IMR-90 (cell line): ENCODE data around the gene RFPL1. TPM values are rescaled to one million over a fixed set of nuclear protein-coding genes. Genes with fewer than 3 reads are reported as not detected.

Experiments
- ATAC-seq: fragments of 200-7000 bp; cut with Tn5 transposase; 2 replicates; pipeline ENCODE4 v1.9.1; 2020; ENCODE audit warnings: low read depth, mild to moderate bottlenecking, moderate library complexity
- BruUV-seq: library from RNA; stranded (reverse); fragments of 400-500 nt; replicated peaks from 2 replicates; lab custom pipeline; 2021; lab: Mats Ljungman, UMichigan
- CTCF ChIA-PET: fragments of 300-600 bp; formaldehyde crosslinking; extraction: SDS; loops from one replicate; lab custom pipeline; 2021; ENCODE audit warnings: antibody characterized with exemption; lab: Yijun Ruan, JAX
- POLR2A ChIA-PET: fragments of 300-600 bp; sonication (Branson Sonifier 250); formaldehyde crosslinking; loops from one replicate; lab custom pipeline; 2022; ENCODE audit warnings: antibody characterized with exemption; ENCODE audit not compliant: unreplicated experiment; lab: Charles Lee
- DNase-seq: peaks from one replicate; pipeline ENCODE4 v3.0.0; 2013
- H2AFZ ChIP-seq: replicated peaks from 2 replicates; pipeline ENCODE3; 2013; ENCODE audit warnings: low read length, mild to moderate bottlenecking; ENCODE audit not compliant: poor library complexity
- H2AK5ac ChIP-seq: 2 replicates; pipeline ENCODE4 v1.6.1; 2013; ENCODE audit warnings: low read depth, low read length, inconsistent platforms
- H2AK9ac ChIP-seq: replicated peaks from 2 replicates; pipeline ENCODE3; 2013; ENCODE audit warnings: mild to moderate bottlenecking, low read depth, low read length, moderate library complexity; ENCODE audit not compliant: poor library complexity
- H2BK120ac ChIP-seq: 2 replicates; pipeline ENCODE4 v1.6.1; 2013; ENCODE audit warnings: low read depth, low read length, inconsistent platforms
- H2BK15ac ChIP-seq: 3 replicates; pipeline ENCODE4 v1.6.1; 2013; ENCODE audit warnings: low read depth, low read length, inconsistent platforms
- H2BK20ac ChIP-seq: 2 replicates; pipeline ENCODE4 v1.6.1; 2013; ENCODE audit warnings: low read depth, mild to moderate bottlenecking, inconsistent platforms, low read length, moderate library complexity
- H2BK5ac ChIP-seq: 2 replicates; pipeline ENCODE4 v1.6.1; 2013; ENCODE audit warnings: mild to moderate bottlenecking, low read depth, low read length, inconsistent platforms; ENCODE audit not compliant: poor library complexity, severe bottlenecking
- H3K14ac ChIP-seq: replicated peaks from 2 replicates; pipeline ENCODE4 v1.6.1; 2013; ENCODE audit warnings: low read depth, low read length, inconsistent platforms
- H3K18ac ChIP-seq: 2 replicates; pipeline ENCODE4 v1.6.1; 2013; ENCODE audit warnings: low read depth, low read length, control low read depth
- H3K23ac ChIP-seq: 2 replicates; pipeline ENCODE4 v1.6.1; 2013; ENCODE audit warnings: low read depth, low read length, inconsistent platforms
- H3K27ac ChIP-seq: 2 replicates; pipeline ENCODE4 v1.5.1; 2013; ENCODE audit warnings: mild to moderate bottlenecking, control low read depth, low read length; ENCODE audit not compliant: insufficient read depth
- H3K27me3 ChIP-seq: 2 replicates; pipeline ENCODE4 v1.6.1; 2013; ENCODE audit warnings: low read length; ENCODE audit not compliant: control insufficient read depth, insufficient read depth
- H3K36me3 ChIP-seq: 2 replicates; pipeline ENCODE4 v1.6.1; 2013; ENCODE audit warnings: low read length, mixed read lengths; ENCODE audit not compliant: control insufficient read depth, insufficient read depth
- H3K4ac ChIP-seq: 2 replicates; pipeline ENCODE4 v1.6.1; 2013; ENCODE audit warnings: low read depth, low read length, inconsistent platforms
- H3K4me1 ChIP-seq: 2 replicates; pipeline ENCODE4 v1.6.1; 2013; ENCODE audit warnings: low read length, mixed read lengths; ENCODE audit not compliant: control insufficient read depth, insufficient read depth
- H3K4me2 ChIP-seq: 2 replicates; pipeline ENCODE4 v1.6.1; 2013; ENCODE audit warnings: low read depth, mild to moderate bottlenecking, control low read depth, low read length, moderate library complexity
- H3K4me3 ChIP-seq: 2 replicates; pipeline ENCODE4 v1.5.1; 2013; ENCODE audit warnings: low read depth, mild to moderate bottlenecking, control low read depth, low read length, moderate library complexity; ENCODE audit not compliant: insufficient read depth
- H3K56ac ChIP-seq: 2 replicates; pipeline ENCODE4 v1.6.1; 2013; ENCODE audit warnings: low read length, inconsistent platforms; ENCODE audit not compliant: insufficient read depth; ENCODE audit errors: extremely low read depth
- H3K79me1 ChIP-seq, 2 experiments: 2 replicates each; pipeline ENCODE4 v1.6.1; 2013; ENCODE audit warnings: low read length in 2 of 2, inconsistent platforms in 1 of 2, low read depth in 1 of 2
- H3K9ac ChIP-seq: 2 replicates; pipeline ENCODE4 v1.6.1; 2013; ENCODE audit warnings: low read depth, low read length, control low read depth
- H3K9me1 ChIP-seq: 2 replicates; pipeline ENCODE4 v1.6.1; 2013; ENCODE audit warnings: low read length, inconsistent platforms; ENCODE audit not compliant: insufficient read depth
- H3K9me3 ChIP-seq: 2 replicates; pipeline ENCODE4 v1.6.1; 2013; ENCODE audit warnings: low read length; ENCODE audit not compliant: control insufficient read depth, insufficient read depth
- H4K20me1 ChIP-seq: 2 replicates; pipeline ENCODE4 v1.6.1; 2013; ENCODE audit warnings: low read length, inconsistent platforms; ENCODE audit not compliant: insufficient read depth
- H4K5ac ChIP-seq: 2 replicates; pipeline ENCODE4 v1.6.1; 2013; ENCODE audit warnings: mild to moderate bottlenecking, low read depth, low read length, control low read depth
- H4K8ac ChIP-seq, 2 experiments: 2 replicates each; pipeline ENCODE4 v1.6.1; 2013; ENCODE audit warnings: low read depth in 2 of 2, low read length in 2 of 2, control low read depth in 1 of 2, inconsistent platforms in 1 of 2
- H4K91ac ChIP-seq: 2 replicates; pipeline ENCODE4 v1.6.1; 2013; ENCODE audit warnings: low read depth, low read length, inconsistent platforms; ENCODE audit not compliant: insufficient read depth
- CEBPB ChIP-seq: IDR thresholded peaks from 2 replicates; pipeline ENCODE4 v1.6.1; 2012; ENCODE audit warnings: low read depth, low read length, improper control_type of control experiment
- CHD1 ChIP-seq: IDR thresholded peaks from 2 replicates; pipeline ENCODE4 v1.6.1; 2012; ENCODE audit warnings: low read depth, low read length, improper control_type of control experiment
- ELK1 ChIP-seq: fragments of 150-350 bp; IDR thresholded peaks from 2 replicates; pipeline ENCODE4 v1.6.1; 2016; ENCODE audit warnings: low read depth, mild to moderate bottlenecking, low read length, moderate library complexity, borderline replicate concordance
- MAZ ChIP-seq: IDR thresholded peaks from 2 replicates; pipeline ENCODE4 v1.6.1; 2012; ENCODE audit warnings: low read depth, mild to moderate bottlenecking, low read length, improper control_type of control experiment, moderate library complexity, borderline replicate concordance
- NFE2L2 ChIP-seq: fragments of 150-350 bp; IDR thresholded peaks from 2 replicates; pipeline ENCODE4 v1.6.1; 2016; ENCODE audit warnings: low read depth, mild to moderate bottlenecking, low read length
- RFX5 ChIP-seq: IDR thresholded peaks from 2 replicates; pipeline ENCODE4 v1.8.0; 2012; ENCODE audit warnings: low read depth, mild to moderate bottlenecking, low read length, moderate library complexity
- SMC3 ChIP-seq: fragments of 150-350 bp; IDR thresholded peaks from 2 replicates; pipeline ENCODE4 v1.6.1; 2016; ENCODE audit warnings: low read depth, mild to moderate bottlenecking, antibody characterized with exemption, low read length, moderate library complexity
- WGBS, 2 experiments: methylation state at CpG; one replicate each; pipeline versions ENCODE4 v1.1.5 to v1.1.7; 2013; ENCODE audit warnings: missing lambda C conversion rate in 2 of 2; ENCODE audit not compliant: insufficient read length in 1 of 2; ENCODE audit errors: extremely low coverage in 2 of 2; 5-methylcytosine and 5-hydroxymethylcytosine counted together
- dilution Hi-C: fragments of 300-500 bp; cut with HindIII; formaldehyde crosslinking; loops from one replicate; pipeline ENCODE4 v1.14.3; 2018; ENCODE audit warnings: low sequenced_read_pairs; ENCODE audit not compliant: unreplicated experiment
- in situ Hi-C: fragments of 300-500 bp; cut with MboI; formaldehyde crosslinking; loops from 3 replicates; pipeline ENCODE4 v1.14.3; 2019; ENCODE audit warnings: low sequenced_read_pairs, inconsistent platforms, mixed read lengths
- intact Hi-C: fragments of 100-400 bp; cut with micrococcal nuclease; formaldehyde crosslinking; loops from 2 replicates; pipeline ENCODE4 v1.10.0; 2022
- polyA plus RNA-seq, 3 experiments: library from polyadenylated mRNA; depleted of rRNA; stranded (reverse); fragments of >200 nt; gene quantifications; 2 replicates each; pipeline ENCODE4 v1.2.3, GENCODE V29; 2012; ENCODE audit warnings: low replicate concordance in 1 of 3
- total RNA-seq: library from RNA; depleted of rRNA; stranded (reverse); fragments of >200 nt; gene quantifications from 2 replicates; pipeline ENCODE4 v1.2.3, GENCODE V29; 2012

Gene RFPL1
- total and polyA plus RNA-seq, 2 of the 4 experiments (the other 2 are of a cell fraction): not detected

GRCh38 chr22:29464581-29464980 lies 26.2 kb downstream of the RFPL1 start:
- no peak for DNase-seq

More at GRCh38 chr22:29464581-29464980, 26.2 kb downstream of the RFPL1 start:
- H3K36me3 ChIP-seq: no peaks in the 10 kb centered on the region
- no peak overlapping the region for H2BK120ac ChIP-seq
- no peak overlapping the region for H4K91ac ChIP-seq
- no peak overlapping the region for H2AK5ac ChIP-seq
- dilution Hi-C loops: no loop called here
- no peak overlapping the region for H2AFZ ChIP-seq
- H3K27ac ChIP-seq: no peak overlapping the region
- TF ChIP-seq NFE2L2 (no peak), RFX5 (no peak), CHD1 (no peak), SMC3 (no peak), CEBPB (no peak), ELK1 (no peak), MAZ (no peak)
- H3K14ac ChIP-seq: no peak overlapping the region
- no peak overlapping the region for H3K4ac ChIP-seq
- H2AK9ac ChIP-seq: no peak overlapping the region
- no peak overlapping the region for H3K9ac ChIP-seq
- no peak overlapping the region for H3K56ac ChIP-seq
- H3K79me1 ChIP-seq: no peaks in the 10 kb centered on the region
- H3K9me3 ChIP-seq: no peaks in the 10 kb centered on the region
- H2BK15ac ChIP-seq: no peak overlapping the region
- no peak overlapping the region for H4K5ac ChIP-seq
- no peak overlapping the region for H3K23ac ChIP-seq
- no peak overlapping the region for H3K4me3 ChIP-seq
- 80% methylated on average over 2 of the region's 7 CpGs; no CpG with 5 or more reads in 1 of the 2 experiments for WGBS, 2 experiments
- intact Hi-C loops: no loop called here
- H4K8ac ChIP-seq: no peak overlapping the region
- no TSS peak for BruUV-seq
- H3K18ac ChIP-seq: no peak overlapping the region
- no peak overlapping the region for H3K4me2 ChIP-seq
- H3K4me1 ChIP-seq: no peaks in the 10 kb centered on the region
- no peaks in the 10 kb centered on the region; the same call in 1 of the 2 replicates for H4K20me1 ChIP-seq
- H3K9me1 ChIP-seq: no peaks in the 10 kb centered on the region
- ChIA-PET POLR2A (no interaction called here), CTCF (interaction anchor here (0.6 kb wide), 1 partner anchor 20 kb away, joined by 6 read pairs; no protein-coding TSS in a partner anchor)
- no peak overlapping the region for H2BK5ac ChIP-seq
- in situ Hi-C loops: no loop called here
- H2BK20ac ChIP-seq: no peak overlapping the region
- peaks cover 21% of the 10 kb centered on the region for H3K27me3 ChIP-seq
- no peak for ATAC-seq
